ENCODE measurements around the gene PARD3B.

The PARD3B gene

GRCh38 chr2:204655101-204655500 is 109.8 kb downstream of the PARD3B start:
- no peak for DNase-seq (ENCODE audit: low spot score)

- DNase-seq (ENCODE audit: low spot score) = no peak
Observed at GRCh38 chr2:204655626-204656025, 110.4 kb downstream of the PARD3B start.

GRCh38 chr2:204657024-204657423 is 111.7 kb downstream of the PARD3B start:
- no peak for DNase-seq (ENCODE audit: low spot score)

GRCh38 chr2:204662956-204663355 is 117.7 kb downstream of the PARD3B start:
- no peak for DNase-seq (ENCODE audit: low spot score)

GRCh38 chr2:204663816-204664425 is 118.6 kb downstream of the PARD3B start:
- DNase-seq (ENCODE audit: low spot score) = no peak

GRCh38 chr2:204664708-204665121 is 119.4 kb downstream of the PARD3B start:
- peak; percentile 36 for DNase-seq (ENCODE audit: low spot score)

- DNase-seq (ENCODE audit: low spot score) = peak; percentile 40
Observed at GRCh38 chr2:204665207-204665606, 119.9 kb downstream of the PARD3B start.

- DNase-seq (ENCODE audit: low spot score) = no peak
Observed at GRCh38 chr2:204665771-204666170, 120.5 kb downstream of the PARD3B start.

- no peak for DNase-seq (ENCODE audit: low spot score)
Observed at GRCh38 chr2:204667990-204668389, 122.7 kb downstream of the PARD3B start.

GRCh38 chr2:204669382-204669781 is 124.1 kb downstream of the PARD3B start:
- DNase-seq (ENCODE audit: low spot score) = no peak

GRCh38 chr2:204670124-204670523 is 124.8 kb downstream of the PARD3B start:
- DNase-seq (ENCODE audit: low spot score) = no peak

- DNase-seq (ENCODE audit: low spot score) = no peak
Observed at GRCh38 chr2:204670756-204671155, 125.5 kb downstream of the PARD3B start.

GRCh38 chr2:204672772-204673171 is 127.5 kb downstream of the PARD3B start:
- no peak for DNase-seq (ENCODE audit: low spot score)

- DNase-seq (ENCODE audit: low spot score) = no peak
Observed at GRCh38 chr2:204673877-204674276, 128.6 kb downstream of the PARD3B start.

- DNase-seq (ENCODE audit: low spot score) = no peak
Observed at GRCh38 chr2:204678031-204678430, 132.8 kb downstream of the PARD3B start.

GRCh38 chr2:204680576-204680975 is 135.3 kb downstream of the PARD3B start:
- no peak for DNase-seq (ENCODE audit: low spot score)

GRCh38 chr2:204681412-204681811 is 136.1 kb downstream of the PARD3B start:
- DNase-seq (ENCODE audit: low spot score) = no peak

- no peak for DNase-seq (ENCODE audit: low spot score)
Observed at GRCh38 chr2:204683384-204683783, 138.1 kb downstream of the PARD3B start.

GRCh38 chr2:204686406-204686805 is 141.1 kb downstream of the PARD3B start:
- DNase-seq (ENCODE audit: low spot score) = no peak

- DNase-seq (ENCODE audit: low spot score) = no peak
Observed at GRCh38 chr2:204687776-204688175, 142.5 kb downstream of the PARD3B start.

- peak; percentile 67 for DNase-seq (ENCODE audit: low spot score)
Observed at GRCh38 chr2:204691911-204692510, 146.7 kb downstream of the PARD3B start.

GRCh38 chr2:204692790-204693189 is 147.5 kb downstream of the PARD3B start:
- DNase-seq (ENCODE audit: low spot score) = no peak

GRCh38 chr2:204693262-204693661 is 148.0 kb downstream of the PARD3B start:
- no peak for DNase-seq (ENCODE audit: low spot score)

- DNase-seq (ENCODE audit: low spot score) = no peak
Observed at GRCh38 chr2:204695506-204695905, 150.2 kb downstream of the PARD3B start.

Data from LoVo (cell line).